GM21447 (cell line): ENCODE results near the gene ANKMY1.
A peak's percentile ranks its signal among the peaks of the same experiment; 100 is the strongest.

Experiments used
- ATAC-seq: cut with Tn5 transposase; IDR thresholded peaks from one replicate; pipeline ENCODE4 v1.9.1; 2021; ENCODE audit not compliant: unreplicated experiment

Gene ANKMY1

GRCh38 chr2:240437551-240437860, 120.3 kb downstream of the ANKMY1 start:
- no peak for ATAC-seq

GRCh38 chr2:240436683-240437550, 120.9 kb downstream of the ANKMY1 start:
- ATAC-seq: no peak

GRCh38 chr2:240435948-240436682, 121.7 kb downstream of the ANKMY1 start:
- ATAC-seq: no peak

- peak; percentile 51 for ATAC-seq
These were observed 122.3 kb downstream of the ANKMY1 start, which contains the start of gene GPC1 for GRCh38 chr2:240435457-240435947. Gene GPC1, plus strand, starts transcription at chr2:240435663. Its CDS starts 256 bp downstream, at chr2:240435919.

GRCh38 chr2:240434728-240435456, 122.9 kb downstream of the ANKMY1 start:
- peak; percentile 40 for ATAC-seq

DNA sequence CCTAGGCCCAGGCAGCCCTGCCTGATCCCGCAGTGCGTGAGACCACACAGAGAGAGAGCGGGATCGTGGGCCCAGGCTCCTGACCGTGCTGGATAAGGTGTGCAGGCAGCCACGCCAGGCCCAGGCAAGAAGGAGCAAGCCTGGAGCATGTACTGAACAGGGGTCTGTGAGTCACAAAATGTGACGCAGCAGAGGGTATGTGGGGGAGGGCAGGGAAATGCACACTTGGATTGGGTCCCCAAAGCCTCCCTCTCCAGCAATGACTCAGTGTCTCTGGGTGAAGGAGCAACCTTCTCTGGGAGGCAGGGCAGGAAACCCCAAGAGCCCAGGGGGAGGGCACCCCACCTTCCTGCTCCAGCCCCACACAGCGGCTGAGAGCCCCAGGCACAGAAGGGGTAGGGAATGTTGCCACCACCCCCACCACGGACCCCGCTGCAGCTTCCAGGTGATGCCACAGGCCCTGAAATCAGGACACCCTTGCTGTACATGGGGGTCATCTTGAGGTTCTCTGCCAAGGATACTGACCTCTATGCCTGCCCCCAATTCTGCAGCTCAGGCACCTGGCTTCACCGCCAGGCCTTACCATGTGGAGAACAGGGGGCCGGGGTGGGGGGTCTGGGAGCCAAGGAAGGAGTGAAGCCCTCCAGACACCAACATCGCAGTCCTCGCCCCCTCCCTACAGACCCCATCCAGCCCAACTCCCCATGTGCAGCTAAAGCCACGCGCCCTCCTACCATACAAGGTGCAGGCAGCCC, 123.6 kb downstream of the ANKMY1 start:
- ATAC-seq: no peak

GRCh38 chr2:240432820-240433801, 124.7 kb downstream of the ANKMY1 start:
- no peak for ATAC-seq

DNA sequence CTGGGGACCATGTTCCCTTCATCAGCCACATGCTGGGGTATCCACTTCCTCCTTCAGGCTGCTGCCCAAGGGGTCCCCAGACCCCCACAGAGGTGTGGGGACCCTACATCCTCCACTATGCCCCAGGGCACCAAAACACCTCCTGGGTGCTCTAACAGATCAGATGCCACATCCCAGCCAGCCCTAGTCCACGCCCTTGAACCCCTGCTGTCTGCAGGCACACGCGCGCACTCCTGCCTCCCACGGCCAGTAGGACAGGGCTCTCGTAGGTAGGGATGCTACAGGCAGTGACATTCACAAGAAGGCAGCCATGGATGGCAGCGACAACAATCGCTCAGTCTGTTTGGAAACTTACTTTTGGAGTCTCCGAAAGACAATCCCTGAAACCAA, 125.4 kb downstream of the ANKMY1 start:
- no peak for ATAC-seq

DNA sequence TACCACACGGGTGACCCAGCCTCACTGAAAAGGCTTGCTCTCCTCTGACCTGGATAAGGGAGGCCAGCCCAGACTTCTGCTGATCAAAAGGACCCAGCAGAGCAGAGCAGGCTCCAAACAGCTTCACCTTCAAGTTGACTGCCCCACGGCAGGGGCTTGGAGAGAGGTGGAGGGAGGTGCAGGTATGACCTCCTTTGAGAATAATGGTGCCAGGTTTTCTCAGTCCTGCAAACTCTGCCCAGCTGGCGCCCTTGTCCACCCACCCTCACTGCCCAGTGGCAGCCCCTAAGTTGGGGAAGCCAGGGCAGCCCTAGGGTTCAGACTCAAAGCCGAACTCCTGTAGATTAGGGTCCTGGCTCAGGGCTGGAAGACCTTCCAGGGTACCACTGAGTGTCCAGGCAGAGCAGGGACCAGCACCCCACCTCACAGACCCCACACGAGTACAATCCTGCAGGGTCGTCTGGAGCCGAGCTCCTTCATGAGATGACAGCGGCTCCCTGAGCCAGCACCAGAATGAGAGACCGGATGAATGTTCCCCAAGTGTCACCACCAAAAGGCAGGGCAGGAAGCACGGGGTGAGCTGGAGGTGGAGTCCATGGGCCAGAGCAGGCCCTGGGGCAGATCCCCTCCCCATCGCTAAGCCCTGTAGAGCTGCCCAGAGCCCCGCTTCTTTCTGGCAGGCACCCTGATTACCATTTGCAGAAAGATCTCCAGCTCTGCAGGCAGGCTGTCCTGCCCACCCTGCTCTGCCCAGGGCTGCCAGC, 125.9 kb downstream of the ANKMY1 start:
- ATAC-seq: no peak

DNA sequence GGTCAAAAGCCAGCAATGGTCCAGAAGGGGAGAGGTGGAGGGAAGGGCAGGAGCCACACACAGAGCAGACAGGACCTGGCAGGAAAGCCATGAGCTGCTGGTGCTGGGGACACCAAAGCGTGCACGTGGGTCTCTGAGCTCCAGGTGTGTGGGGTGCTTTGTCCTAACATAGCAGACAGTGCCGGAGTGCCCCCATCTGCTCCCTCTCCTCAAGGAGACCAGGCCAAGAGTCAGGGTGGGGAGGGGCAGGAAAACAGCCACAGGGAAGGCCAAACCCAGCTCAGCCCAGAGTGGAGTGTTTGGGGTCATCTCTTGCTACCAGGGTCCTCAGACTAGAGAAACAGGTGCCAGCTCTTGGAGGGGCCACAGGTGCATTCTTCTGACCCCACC, 126.5 kb downstream of the ANKMY1 start:
- ATAC-seq: no peak

GRCh38 chr2:240430595-240430994, 127.2 kb downstream of the ANKMY1 start:
- ATAC-seq: no peak

- ATAC-seq: no peak
These were observed 127.8 kb downstream of the ANKMY1 start for GRCh38 chr2:240429872-240430491.
